Natural killer cell (primary cell): ENCODE data around the gene YKT6. TPM values are rescaled to one million over a fixed set of nuclear protein-coding genes. Genes with fewer than 3 reads are reported as not detected.
"Not testable (repeated sequence)": the region's sequence is repeated elsewhere in the genome, so short reads cannot be mapped to it uniquely, and the experiment has no call there.

Experiments used
- ATAC-seq, 3 donors: fragments of 150-1000 bp in 2 of 3; fragments of 200-7000 bp in 1 of 3; cut with Tn5 transposase; 1 replicate in 1 of 3; 2 replicates in 2 of 3; pipeline ENCODE4 v1.10.0; 2021; ENCODE audit warnings: mild to moderate bottlenecking in 2 of 3, moderate library complexity in 2 of 3
- DNase-seq, 2 donors: peaks; one replicate each; pipeline versions ENCODE4 v3.0.0 to v3.0.0-alpha.2; 2013 to 2021; ENCODE audit warnings: mixed read lengths in 1 of 2
- H3K27ac ChIP-seq: one replicate; pipeline ENCODE4 v1.5.1; 2013; ENCODE audit warnings: mild to moderate bottlenecking, low read length
- H3K27me3 ChIP-seq: one replicate; pipeline ENCODE4 v1.6.1; 2013; ENCODE audit warnings: low read length; ENCODE audit not compliant: control insufficient read depth, insufficient read depth
- H3K36me3 ChIP-seq: one replicate; pipeline ENCODE4 v1.6.1; 2013; ENCODE audit warnings: low read length; ENCODE audit not compliant: control insufficient read depth, insufficient read depth
- H3K4me1 ChIP-seq: one replicate; pipeline ENCODE4 v1.6.1; 2013; ENCODE audit warnings: low read length; ENCODE audit not compliant: control insufficient read depth, insufficient read depth
- H3K4me3 ChIP-seq: one replicate; pipeline ENCODE4 v1.5.1; 2013; ENCODE audit warnings: low read length
- H3K9me3 ChIP-seq: one replicate; pipeline ENCODE4 v1.6.1; 2013; ENCODE audit warnings: low read length; ENCODE audit not compliant: control insufficient read depth, insufficient read depth
- H3K27ac Mint-ChIP-seq, 2 donors: one replicate each; pipeline ENCODE4 v1.8.0; 2022; ENCODE audit warnings: mild to moderate bottlenecking in 2 of 2, mixed read lengths in 2 of 2, moderate library complexity in 1 of 2
- H3K27me3 Mint-ChIP-seq, 2 donors: one replicate each; pipeline ENCODE4 v1.8.0; 2022; ENCODE audit warnings: low read depth in 2 of 2, mixed read lengths in 2 of 2
- H3K36me3 Mint-ChIP-seq: one replicate; pipeline ENCODE4 v1.8.0; 2022; ENCODE audit warnings: mixed read lengths
- H3K4me1 Mint-ChIP-seq, 2 donors: one replicate each; pipeline ENCODE4 v1.8.0; 2022; ENCODE audit warnings: mixed read lengths in 2 of 2
- H3K4me3 Mint-ChIP-seq: one replicate; pipeline ENCODE4 v1.8.0; 2022; ENCODE audit warnings: mild to moderate bottlenecking, moderate library complexity, mixed read lengths
- H3K9me3 Mint-ChIP-seq, 2 donors: one replicate each; pipeline ENCODE4 v1.8.0; 2022; ENCODE audit warnings: mixed read lengths in 2 of 2
- WGBS: methylation state at CpG from one replicate; pipeline ENCODE4 v1.1.7; 2013; ENCODE audit warnings: missing lambda C conversion rate; ENCODE audit not compliant: insufficient coverage; 5-methylcytosine and 5-hydroxymethylcytosine counted together
- intact Hi-C: fragments of 100-400 bp; cut with micrococcal nuclease; formaldehyde crosslinking; loops from one replicate; pipeline ENCODE4 v1.14.2; 2022
- total RNA-seq, 4 donors: library from RNA; stranded (reverse); fragments of 120-200 nt in 1 of 4; gene quantifications; one replicate each; pipeline versions ENCODE4 v1.2.3 to v1.2.4, GENCODE V29; 2013 to 2022
- TF ChIP-seq, protein P1 (sequence below): fragments of 200-600 bp; IDR thresholded peaks from one replicate; pipeline ENCODE4 v1.8.0; 2022; ENCODE audit warnings: antibody characterized with exemption

YKT6 gene
- total RNA-seq, 3 donors from 2014 or later (not counting 1 experiment from before 2014, with no cell fraction given): 72.4 to 107 (median 87.1) TPM

DNA sequence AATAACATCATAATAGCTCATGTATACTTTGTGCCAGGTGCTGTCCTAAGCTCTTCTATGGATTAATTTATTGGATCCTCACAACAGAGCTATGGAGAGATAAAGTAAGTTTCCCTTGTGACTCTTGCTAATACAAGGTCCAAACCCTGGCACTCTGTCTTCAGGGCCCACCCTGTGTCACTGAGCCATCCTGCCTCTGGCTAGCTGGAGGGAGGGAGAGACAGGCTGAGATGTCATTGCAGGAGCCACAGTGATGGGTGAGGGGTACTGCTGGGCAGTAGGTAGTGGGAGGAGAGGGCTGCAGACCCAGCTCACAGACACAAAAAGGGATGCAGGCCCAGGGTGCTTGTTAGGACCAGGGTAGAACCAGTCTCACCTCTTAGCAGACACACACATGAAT is 28.4 kb upstream of the YKT6 start:
- Histone ChIP-seq H3K9me3 (no peaks in the 10 kb centered on the region), H3K4me3 (no peak overlapping the region), H3K27me3 (no peaks in the 10 kb centered on the region), H3K27ac (no peak overlapping the region), H3K36me3 (no peaks in the 10 kb centered on the region), H3K4me1 (no peaks in the 10 kb centered on the region)
- Mint-ChIP-seq H3K27me3 (peaks cover 14 to 33% of the 10 kb centered on the region in 2 donors), H3K9me3 (no peaks in the 10 kb centered on the region), H3K36me3 (no peaks in the 10 kb centered on the region), H3K27ac (no peak overlapping the region), H3K4me1 (no peaks in the 10 kb centered on the region), H3K4me3 (no peak overlapping the region)
- TF ChIP-seq, protein P1, sequence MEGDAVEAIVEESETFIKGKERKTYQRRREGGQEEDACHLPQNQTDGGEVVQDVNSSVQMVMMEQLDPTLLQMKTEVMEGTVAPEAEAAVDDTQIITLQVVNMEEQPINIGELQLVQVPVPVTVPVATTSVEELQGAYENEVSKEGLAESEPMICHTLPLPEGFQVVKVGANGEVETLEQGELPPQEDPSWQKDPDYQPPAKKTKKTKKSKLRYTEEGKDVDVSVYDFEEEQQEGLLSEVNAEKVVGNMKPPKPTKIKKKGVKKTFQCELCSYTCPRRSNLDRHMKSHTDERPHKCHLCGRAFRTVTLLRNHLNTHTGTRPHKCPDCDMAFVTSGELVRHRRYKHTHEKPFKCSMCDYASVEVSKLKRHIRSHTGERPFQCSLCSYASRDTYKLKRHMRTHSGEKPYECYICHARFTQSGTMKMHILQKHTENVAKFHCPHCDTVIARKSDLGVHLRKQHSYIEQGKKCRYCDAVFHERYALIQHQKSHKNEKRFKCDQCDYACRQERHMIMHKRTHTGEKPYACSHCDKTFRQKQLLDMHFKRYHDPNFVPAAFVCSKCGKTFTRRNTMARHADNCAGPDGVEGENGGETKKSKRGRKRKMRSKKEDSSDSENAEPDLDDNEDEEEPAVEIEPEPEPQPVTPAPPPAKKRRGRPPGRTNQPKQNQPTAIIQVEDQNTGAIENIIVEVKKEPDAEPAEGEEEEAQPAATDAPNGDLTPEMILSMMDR: no peak
- ATAC-seq (no peak), DNase-seq (no peak)
- intact Hi-C loops: no loop called here

DNA sequence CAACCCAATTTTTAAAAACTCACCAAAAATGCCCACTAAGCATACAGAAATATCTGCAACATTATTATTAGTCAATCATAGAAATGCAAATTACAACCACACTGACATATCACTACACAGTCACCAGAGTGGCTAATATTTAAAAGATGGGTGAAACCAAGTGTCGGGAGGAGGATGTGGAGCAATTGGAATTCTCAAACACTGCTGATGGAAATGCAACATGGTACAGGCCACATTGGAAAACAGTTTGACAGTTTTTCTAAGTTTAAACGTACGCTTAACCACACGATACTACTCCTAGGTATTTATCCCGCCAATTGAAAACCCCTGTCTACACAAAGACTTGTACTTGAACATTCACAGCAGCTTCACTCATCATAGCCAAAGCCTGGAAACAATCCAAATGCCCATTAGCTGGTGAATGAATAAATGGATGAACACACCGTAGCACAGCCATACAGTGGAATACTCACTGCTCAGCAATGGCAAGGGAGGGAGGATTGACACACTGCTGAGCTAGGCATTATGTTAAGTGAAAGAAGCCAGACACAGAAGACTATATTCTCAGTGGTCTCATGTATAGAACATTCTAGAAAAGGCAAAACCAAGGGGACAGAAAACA is 27.9 kb upstream of the YKT6 start:
- Histone ChIP-seq H3K36me3 (no peaks in the 10 kb centered on the region), H3K27ac (no peak overlapping the region), H3K4me1 (no peaks in the 10 kb centered on the region), H3K9me3 (no peaks in the 10 kb centered on the region), H3K27me3 (no peaks in the 10 kb centered on the region), H3K4me3 (no peak overlapping the region)
- Mint-ChIP-seq H3K36me3 (no peaks in the 10 kb centered on the region), H3K4me3 (no peak overlapping the region), H3K4me1 (no peaks in the 10 kb centered on the region), H3K9me3 (no peaks in the 10 kb centered on the region), H3K27ac (no peak overlapping the region), H3K27me3 (peaks cover 17 to 37% of the 10 kb centered on the region in 2 donors)
- 93% methylated on average over 6 of the region's 6 CpGs for WGBS
- TF ChIP-seq, protein P1: no peak
- intact Hi-C loops: no loop called here
- ATAC-seq (no peak), DNase-seq (no peak)

DNA sequence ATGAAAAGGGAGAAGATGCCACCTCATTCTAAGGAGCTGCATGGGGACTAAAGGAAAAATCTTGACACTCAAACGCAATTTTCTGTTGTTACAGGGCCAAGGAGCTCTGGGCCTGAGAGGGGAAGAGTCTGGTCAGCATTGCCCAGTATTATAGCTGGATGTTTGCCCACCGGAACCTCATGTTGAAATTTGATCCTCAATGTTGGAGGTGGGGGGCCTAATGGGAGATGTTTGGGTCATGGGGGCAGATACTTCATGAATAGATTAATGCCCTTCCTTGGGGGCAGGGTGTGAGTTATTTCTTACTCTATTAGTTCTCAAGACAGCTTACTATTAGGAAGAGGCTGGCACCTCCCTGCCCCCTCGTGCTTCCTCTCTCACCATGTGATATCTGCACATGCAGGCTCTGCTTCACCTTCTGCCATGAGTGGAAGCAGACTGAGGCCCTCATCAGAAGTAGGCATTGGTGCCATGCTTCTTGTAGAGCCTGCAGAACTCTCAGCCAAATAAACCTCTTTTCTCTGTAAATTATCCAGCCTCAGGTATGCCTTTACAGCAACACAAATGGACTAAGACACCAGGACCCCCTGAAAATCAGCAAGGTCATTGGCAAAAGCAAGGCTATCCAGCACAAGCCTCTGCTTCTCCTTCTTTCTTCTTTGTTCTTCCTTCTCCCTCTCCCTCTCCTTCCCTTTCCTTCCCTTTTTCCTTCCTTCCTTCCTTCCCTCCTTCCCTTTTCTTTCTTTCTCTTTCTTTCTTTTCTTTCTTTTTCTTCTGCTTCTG is 26.7 kb upstream of the YKT6 start:
- H3K27ac Mint-ChIP-seq: no peak overlapping the region
- no peak overlapping the region for H3K4me3 ChIP-seq

DNA sequence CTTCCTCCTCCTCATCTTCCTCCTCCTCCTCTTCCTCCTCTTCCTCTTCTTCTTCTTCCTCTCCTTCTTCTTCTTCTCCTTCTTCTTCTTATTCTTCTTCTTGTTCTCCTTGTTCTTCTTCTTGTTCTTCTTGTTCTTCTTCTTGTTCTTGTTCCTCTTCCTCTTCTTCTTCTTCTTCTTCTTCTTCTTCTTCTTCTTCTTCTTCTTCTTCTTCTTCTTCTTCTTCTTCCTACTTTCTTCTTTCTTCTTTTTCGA is 26.2 kb upstream of the YKT6 start:
- H3K27ac Mint-ChIP-seq, H3K9me3 ChIP-seq, H3K9me3 Mint-ChIP-seq, H3K4me3 Mint-ChIP-seq, H3K27me3 ChIP-seq, H3K4me3 ChIP-seq, H3K4me1 ChIP-seq, H3K36me3 Mint-ChIP-seq, H3K36me3 ChIP-seq, H3K27ac ChIP-seq, DNase-seq, ATAC-seq, intact Hi-C loops, H3K4me1 Mint-ChIP-seq: not testable (repeated sequence)
- 55% methylated on average over 1 of the region's 1 CpG for WGBS
- H3K27me3 Mint-ChIP-seq: peaks cover 17 to 52% of the 10 kb centered on the region in 2 donors

More for the DNA sequence above, 26.7 kb upstream of the YKT6 start:
- TF ChIP-seq, protein P1: no peak
- Mint-ChIP-seq H3K4me1 (no peaks in the 10 kb centered on the region), H3K4me3 (no peak overlapping the region), H3K27me3 (peaks cover 17 to 49% of the 10 kb centered on the region in 2 donors), H3K9me3 (no peaks in the 10 kb centered on the region), H3K36me3 (no peaks in the 10 kb centered on the region)
- Histone ChIP-seq H3K4me1 (no peaks in the 10 kb centered on the region), H3K27ac (no peak overlapping the region), H3K9me3 (no peaks in the 10 kb centered on the region), H3K27me3 (no peaks in the 10 kb centered on the region), H3K36me3 (no peaks in the 10 kb centered on the region)
- WGBS: 57% methylated on average over 3 of the region's 3 CpGs
- intact Hi-C loops: no loop called here
- no peak for DNase-seq
- ATAC-seq: no peak
